ENCODE results near the gene ZFYVE27.

- TF ChIP-seq EZH2 (IDR thresholded peaks at IDR 0.05) (no peak), POLR2AphosphoS5 (IDR thresholded peaks at IDR 0.05; ENCODE audit: borderline replicate concordance, low read depth, low read length) (no peak), FOXP2 (optimal IDR thresholded peaks at IDR 0.05; ENCODE audit: control extremely low read depth, extremely low read length, insufficient read depth) (no peak)
These were observed 7.6 kb downstream of the ZFYVE27 start for GRCh38 chr10:97744405-97745035.
